GM19025 (cell line): ENCODE results near the gene SLC25A18.
"Not testable (repeated sequence)": the region's sequence is repeated elsewhere in the genome, so short reads cannot be mapped to it uniquely, and the experiment has no call there.

ENCODE experiments used
- ATAC-seq: cut with Tn5 transposase; IDR thresholded peaks from one replicate; pipeline ENCODE4 v1.9.1; 2021; ENCODE audit warnings: mild to moderate bottlenecking, low read depth, moderate library complexity; ENCODE audit not compliant: unreplicated experiment

Gene SLC25A18

GRCh38 chr22:17562906-17563870 is at the start of gene SLC25A18:
Gene SLC25A18, plus strand, starts transcription at chr22:17563498. Its CDS starts 16,447 bp downstream, at chr22:17579945.
- no peak for ATAC-seq

- no peak for ATAC-seq
These were observed 49.7 kb upstream of the SLC25A18 start for GRCh38 chr22:17513612-17514011.

GRCh38 chr22:17514084-17514483 is 49.2 kb upstream of the SLC25A18 start:
- no peak for ATAC-seq

GRCh38 chr22:17518406-17518805 is 44.9 kb upstream of the SLC25A18 start:
- no peak for ATAC-seq

GRCh38 chr22:17521971-17522370 is 41.3 kb upstream of the SLC25A18 start:
- not testable (repeated sequence) for ATAC-seq

- ATAC-seq = no peak
These were observed 39.4 kb upstream of the SLC25A18 start for GRCh38 chr22:17523925-17524324.

GRCh38 chr22:17536269-17536668 is 27.0 kb upstream of the SLC25A18 start:
- no peak for ATAC-seq

- ATAC-seq = no peak
These were observed 26.1 kb upstream of the SLC25A18 start for GRCh38 chr22:17537155-17537554.

- no peak for ATAC-seq
These were observed 22.8 kb upstream of the SLC25A18 start for GRCh38 chr22:17540481-17540880.

GRCh38 chr22:17541476-17541875 is 21.8 kb upstream of the SLC25A18 start:
- no peak for ATAC-seq

- ATAC-seq = no peak
These were observed 20.8 kb upstream of the SLC25A18 start for GRCh38 chr22:17542452-17542851.

GRCh38 chr22:17548010-17548755 is 15.1 kb upstream of the SLC25A18 start:
- no peak for ATAC-seq

GRCh38 chr22:17548756-17549035 is 14.6 kb upstream of the SLC25A18 start:
- ATAC-seq = no peak

- ATAC-seq = no peak
These were observed 14.1 kb upstream of the SLC25A18 start for GRCh38 chr22:17549183-17549582.

- ATAC-seq = no peak
These were observed 13.6 kb upstream of the SLC25A18 start for GRCh38 chr22:17549655-17550054.

- no peak for ATAC-seq
These were observed 10.6 kb upstream of the SLC25A18 start for GRCh38 chr22:17552737-17553136.

- no peak for ATAC-seq
These were observed 8.5 kb upstream of the SLC25A18 start for GRCh38 chr22:17554814-17555213.

- ATAC-seq = no peak
These were observed 4.1 kb upstream of the SLC25A18 start for GRCh38 chr22:17559188-17559587.

- no peak for ATAC-seq
These were observed 666 bp downstream of the SLC25A18 start for GRCh38 chr22:17563936-17564391.

GRCh38 chr22:17566016-17566687 is 2.9 kb downstream of the SLC25A18 start:
- not testable (repeated sequence) for ATAC-seq

- ATAC-seq = no peak
These were observed 3.5 kb downstream of the SLC25A18 start for GRCh38 chr22:17566776-17567175.
